Peyer's patch (tissue), 4 donors: ENCODE results near the gene AKTIP. TPM values are rescaled to one million over a fixed set of nuclear protein-coding genes. Genes with fewer than 3 reads are reported as not detected.

Experiments
- DNase-seq, 3 donors: peaks; one replicate each; pipeline ENCODE4 v3.0.0-alpha.2; 2017 to 2019
- H3K27ac ChIP-seq, 4 donors: fragments of 200-600 bp; sonication (generic); one replicate each; pipeline ENCODE4 v1.5.1; 2016 to 2019
- H3K27me3 ChIP-seq, 2 donors: fragments of 200-600 bp; sonication (generic); one replicate each; pipeline ENCODE4 v1.5.1; 2019
- H3K36me3 ChIP-seq, 3 donors: fragments of 200-600 bp; sonication (generic); one replicate each; pipeline ENCODE4 v1.5.1; 2016 to 2019
- H3K4me1 ChIP-seq, 4 donors: fragments of 200-600 bp; sonication (generic); one replicate each; pipeline ENCODE4 v1.5.1; 2016 to 2019
- H3K4me3 ChIP-seq, 4 donors: fragments of 200-600 bp; sonication (generic); 1 replicate in 3 of 4; 2 replicates in 1 of 4; pipeline ENCODE4 v1.5.1; 2016 to 2019; ENCODE audit warnings: mild to moderate bottlenecking in 1 of 4
- H3K9me3 ChIP-seq, 4 donors: fragments of 200-600 bp; sonication (generic); one replicate each; pipeline ENCODE4 v1.5.1; 2016 to 2019; ENCODE audit warnings: mild to moderate bottlenecking in 1 of 4
- POLR2A ChIP-seq, 2 donors: fragments of 450-650 bp; IDR thresholded peaks; one replicate each; pipeline ENCODE4 v1.5.1; 2017; ENCODE audit warnings: antibody characterized with exemption in 2 of 2, mild to moderate bottlenecking in 2 of 2, moderate library complexity in 2 of 2
- total RNA-seq, 4 donors: library from RNA; depleted of rRNA; stranded (reverse); fragments of >200 nt; gene quantifications; one replicate each; pipeline ENCODE4 v1.1.0, GENCODE V29; 2016
- TF ChIP-seq, protein P1 (sequence below), 6 experiments: fragments of 450-650 bp in 4 of 6; fragments of 200-600 bp in 2 of 6; sonication (generic) in 1 of 6; IDR thresholded peaks; one replicate each; pipeline ENCODE4 v1.5.1; 2017 to 2019; ENCODE audit warnings: antibody characterized with exemption in 6 of 6, mild to moderate bottlenecking in 3 of 6, moderate library complexity in 1 of 6

Gene AKTIP
- total RNA-seq, 4 donors from 2014 or later, result 34.6 to 83.5 (median 43.6) TPM

DNA sequence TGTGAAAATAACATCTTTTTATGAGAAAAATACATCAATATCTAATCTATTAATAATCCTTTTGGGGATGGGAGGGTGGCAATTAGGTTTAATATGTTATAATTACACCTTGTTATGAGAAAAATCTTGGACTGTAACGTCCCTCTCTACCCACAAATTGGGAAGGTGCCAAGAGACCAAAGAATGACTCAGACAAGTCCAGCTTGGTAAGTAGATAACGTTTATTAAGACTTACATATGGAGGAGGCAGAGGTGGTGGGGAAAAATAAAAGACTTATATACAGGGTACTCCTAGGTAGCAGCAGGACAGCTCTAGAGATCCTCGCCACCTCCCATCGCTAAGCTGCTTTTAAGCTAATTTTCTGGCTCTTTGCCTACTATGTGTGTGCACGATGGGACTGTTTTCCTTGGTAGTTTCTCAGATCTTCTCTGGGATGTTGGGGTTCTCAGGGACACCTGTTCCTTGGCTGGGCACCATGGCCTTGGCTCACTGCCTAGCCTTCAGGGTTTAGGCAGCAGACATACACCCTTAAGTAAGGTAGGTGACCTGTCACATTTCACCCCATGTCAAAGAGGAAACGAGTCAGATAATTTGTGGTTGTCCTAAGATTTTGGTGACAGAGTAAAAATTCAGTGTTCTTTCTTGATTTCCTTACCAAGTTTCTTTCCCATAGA, 37.3 kb downstream of the AKTIP start:
- H3K27me3 ChIP-seq, result no peaks in the 10 kb centered on the region
- H3K9me3 ChIP-seq, result no peaks in the 10 kb centered on the region
- no peaks in the 10 kb centered on the region for H3K4me1 ChIP-seq
- TF ChIP-seq POLR2A (IDR thresholded peaks at IDR 0.05), result no peak
- TF ChIP-seq, protein P1, sequence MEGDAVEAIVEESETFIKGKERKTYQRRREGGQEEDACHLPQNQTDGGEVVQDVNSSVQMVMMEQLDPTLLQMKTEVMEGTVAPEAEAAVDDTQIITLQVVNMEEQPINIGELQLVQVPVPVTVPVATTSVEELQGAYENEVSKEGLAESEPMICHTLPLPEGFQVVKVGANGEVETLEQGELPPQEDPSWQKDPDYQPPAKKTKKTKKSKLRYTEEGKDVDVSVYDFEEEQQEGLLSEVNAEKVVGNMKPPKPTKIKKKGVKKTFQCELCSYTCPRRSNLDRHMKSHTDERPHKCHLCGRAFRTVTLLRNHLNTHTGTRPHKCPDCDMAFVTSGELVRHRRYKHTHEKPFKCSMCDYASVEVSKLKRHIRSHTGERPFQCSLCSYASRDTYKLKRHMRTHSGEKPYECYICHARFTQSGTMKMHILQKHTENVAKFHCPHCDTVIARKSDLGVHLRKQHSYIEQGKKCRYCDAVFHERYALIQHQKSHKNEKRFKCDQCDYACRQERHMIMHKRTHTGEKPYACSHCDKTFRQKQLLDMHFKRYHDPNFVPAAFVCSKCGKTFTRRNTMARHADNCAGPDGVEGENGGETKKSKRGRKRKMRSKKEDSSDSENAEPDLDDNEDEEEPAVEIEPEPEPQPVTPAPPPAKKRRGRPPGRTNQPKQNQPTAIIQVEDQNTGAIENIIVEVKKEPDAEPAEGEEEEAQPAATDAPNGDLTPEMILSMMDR (IDR thresholded peaks at IDR 0.05), result no peak
- peaks cover 0 to 93% (median under 1%) of the 10 kb centered on the region in 3 donors for H3K36me3 ChIP-seq
- DNase-seq, result no peak
- no peak overlapping the region for H3K4me3 ChIP-seq
- H3K27ac ChIP-seq, result no peak overlapping the region

DNA sequence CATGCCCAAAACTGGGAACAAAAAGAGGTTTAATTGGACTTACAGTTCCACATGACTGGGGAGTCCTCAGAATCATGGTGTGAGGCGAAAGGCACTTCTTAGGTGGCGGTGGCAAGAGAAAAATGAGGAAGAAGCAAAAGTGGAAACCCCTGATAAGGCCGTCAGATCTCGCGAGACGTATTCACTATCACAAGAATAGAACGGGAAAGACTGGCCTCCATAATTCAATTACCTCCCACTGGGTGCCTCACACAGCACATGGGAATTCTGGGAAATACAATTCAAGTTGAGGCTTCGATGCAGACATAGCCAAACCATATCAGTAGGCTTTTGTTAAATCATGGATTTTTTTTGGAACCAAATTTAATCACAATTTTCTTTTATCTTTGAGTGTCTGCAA, 44.4 kb downstream of the AKTIP start:
- H3K4me3 ChIP-seq, result no peak overlapping the region
- no peak for DNase-seq
- peaks cover 0 to 94% (median 0%) of the 10 kb centered on the region in 3 donors for H3K36me3 ChIP-seq

GRCh38 chr16:53457670-53458069, 45.3 kb downstream of the AKTIP start:
- DNase-seq, result peak in 2 of 3 donors; percentile 77 to 86
- Histone ChIP-seq H3K4me1 (peaks cover 0 to 3% (median 0%) of the 10 kb centered on the region in 4 donors), H3K27me3 (no peaks in the 10 kb centered on the region), H3K9me3 (no peaks in the 10 kb centered on the region), H3K27ac (peak overlapping the region; percentile 37 to 63 (median 56)), H3K36me3 (peaks cover 0 to 96% (median 0%) of the 10 kb centered on the region in 3 donors), H3K4me3 (no peak overlapping the region)
- TF ChIP-seq, protein P1 (IDR thresholded peaks at IDR 0.05), result no peak
- TF ChIP-seq POLR2A (IDR thresholded peaks at IDR 0.05), result no peak

More for the DNA sequence above, 44.4 kb downstream of the AKTIP start:
- H3K4me1 ChIP-seq, result peaks cover 0 to 3% (median 0%) of the 10 kb centered on the region in 4 donors
- no peaks in the 10 kb centered on the region for H3K27me3 ChIP-seq
- H3K9me3 ChIP-seq, result no peaks in the 10 kb centered on the region
- peak overlapping the region in 1 of 4 donors; percentile 63 for H3K27ac ChIP-seq
- TF ChIP-seq, protein P1 (IDR thresholded peaks at IDR 0.05), result no peak
- TF ChIP-seq POLR2A (IDR thresholded peaks at IDR 0.05), result no peak

- DNase-seq, result peak in 1 of 3 donors; percentile 25
- Histone ChIP-seq H3K4me1 (peaks cover 0 to 3% (median 0%) of the 10 kb centered on the region in 4 donors), H3K27me3 (no peaks in the 10 kb centered on the region), H3K36me3 (peaks cover 0 to 96% (median 0%) of the 10 kb centered on the region in 3 donors), H3K9me3 (no peaks in the 10 kb centered on the region), H3K27ac (peak overlapping the region; percentile 37 to 63 (median 54)), H3K4me3 (no peak overlapping the region)
- no peak for TF ChIP-seq POLR2A (IDR thresholded peaks at IDR 0.05)
- TF ChIP-seq, protein P1 (IDR thresholded peaks at IDR 0.05), result no peak
These were observed 46.4 kb downstream of the AKTIP start for GRCh38 chr16:53456625-53457024.

GRCh38 chr16:53453928-53454327, 49.1 kb downstream of the AKTIP start:
- TF ChIP-seq, protein P1 (IDR thresholded peaks at IDR 0.05), result no peak
- TF ChIP-seq POLR2A (IDR thresholded peaks at IDR 0.05), result no peak
- Histone ChIP-seq H3K36me3 (peaks cover 0 to 75% (median 0%) of the 10 kb centered on the region in 3 donors), H3K27ac (peak overlapping the region in 1 of 4 donors; percentile 34), H3K4me1 (peaks cover 0 to 3% (median 0%) of the 10 kb centered on the region in 4 donors), H3K9me3 (no peaks in the 10 kb centered on the region), H3K4me3 (no peak overlapping the region), H3K27me3 (no peaks in the 10 kb centered on the region)
- DNase-seq, result no peak
